Gastroesophageal sphincter (tissue), 4 donors: ENCODE measurements around the gene LIN7C. TPM values are rescaled to one million over a fixed set of nuclear protein-coding genes. Genes with fewer than 3 reads are reported as not detected.

Experiments used
- ATAC-seq: fragments of 150-250 bp; one replicate; pipeline ENCODE4 v1.9.1; 2016; ENCODE audit warnings: mild to moderate bottlenecking, moderate library complexity
- H3K27ac ChIP-seq, 4 donors: fragments of 200-600 bp; sonication (generic) in 3 of 4; 1 replicate in 3 of 4; 2 replicates in 1 of 4; pipeline ENCODE4 v1.5.1; 2016 to 2019
- H3K27me3 ChIP-seq: fragments of 200-600 bp; sonication (generic); one replicate; pipeline ENCODE4 v1.5.1; 2019
- H3K36me3 ChIP-seq, 2 donors: fragments of 200-600 bp; sonication (generic); one replicate each; pipeline ENCODE4 v1.5.1; 2019; ENCODE audit warnings: control low read depth in 1 of 2
- H3K4me1 ChIP-seq, 3 donors: fragments of 200-600 bp; sonication (generic); 1 replicate in 2 of 3; 2 replicates in 1 of 3; pipeline ENCODE4 v1.5.1; 2016 to 2019; ENCODE audit warnings: control low read depth in 2 of 3
- H3K4me3 ChIP-seq, 2 donors: fragments of 200-600 bp; sonication (generic); one replicate each; pipeline ENCODE4 v1.5.1; 2019; ENCODE audit warnings: mild to moderate bottlenecking in 1 of 2, moderate library complexity in 1 of 2
- H3K9me3 ChIP-seq, 3 donors: fragments of 200-600 bp; sonication (generic); one replicate each; pipeline ENCODE4 v1.5.1; 2017 to 2019; ENCODE audit warnings: control low read depth in 2 of 3
- EP300 ChIP-seq: sonication (generic); formaldehyde crosslinking; IDR thresholded peaks from one replicate; pipeline ENCODE4 v1.6.1; 2017; ENCODE audit warnings: antibody characterized with exemption, mild to moderate bottlenecking
- POLR2A ChIP-seq, 2 donors: fragments of 450-650 bp; IDR thresholded peaks; one replicate each; pipeline ENCODE4 v1.6.1; 2017; ENCODE audit warnings: antibody characterized with exemption in 2 of 2, mild to moderate bottlenecking in 2 of 2, moderate library complexity in 1 of 2
- POLR2AphosphoS5 ChIP-seq: sonication (generic); formaldehyde crosslinking; IDR thresholded peaks from one replicate; pipeline ENCODE4 v1.6.1; 2017; ENCODE audit warnings: antibody characterized with exemption
- WGBS, 2 donors: methylation state at CpG; one replicate each; pipeline ENCODE4 v1.1.5; 2018; ENCODE audit warnings: low coverage in 1 of 2; 5-methylcytosine and 5-hydroxymethylcytosine counted together
- total RNA-seq, 4 donors: library from RNA; depleted of rRNA; stranded (reverse); fragments of >200 nt; gene quantifications; one replicate each; pipeline ENCODE4 v1.1.0, GENCODE V29; 2016
- TF ChIP-seq, protein P1 (sequence below), 4 experiments: fragments of 200-600 bp in 2 of 4; fragments of 450-650 bp in 2 of 4; sonication (generic) in 1 of 4; IDR thresholded peaks; one replicate each; pipeline ENCODE4 v1.5.1; 2017 to 2019; ENCODE audit warnings: antibody characterized with exemption in 4 of 4, mild to moderate bottlenecking in 2 of 4, moderate library complexity in 2 of 4

LIN7C gene
- total RNA-seq, 4 donors from 2014 or later: 37.6 to 56.2 (median 51.1) TPM

DNA sequence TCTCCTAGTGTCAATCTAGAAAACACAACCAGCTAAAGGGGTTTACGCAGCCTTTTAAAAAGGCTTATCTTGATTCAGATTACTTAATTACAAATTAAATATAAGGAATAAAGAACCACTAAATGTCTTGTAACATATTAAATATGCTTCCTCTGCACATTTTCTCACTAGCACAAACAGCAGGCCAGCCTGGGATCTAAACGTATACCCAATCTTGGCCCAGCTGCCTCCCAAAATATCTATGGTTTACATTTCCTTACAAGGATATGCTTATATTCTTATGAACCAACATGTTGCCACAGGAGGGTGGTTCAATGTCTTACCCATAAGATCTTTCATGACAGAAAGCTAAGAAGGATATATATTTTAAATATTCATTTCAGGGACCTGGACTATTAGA, 41.7 kb downstream of the LIN7C start:
- WGBS, 2 donors: 53 to 58% methylated on average over 2 of the region's 2 CpGs
- H3K4me1 ChIP-seq: peaks cover 7 to 88% (median 12%) of the 10 kb centered on the region in 3 donors
- TF ChIP-seq EP300 (no peak), POLR2A (IDR thresholded peaks at IDR 0.05) (no peak), POLR2AphosphoS5 (no peak)
- TF ChIP-seq, protein P1, sequence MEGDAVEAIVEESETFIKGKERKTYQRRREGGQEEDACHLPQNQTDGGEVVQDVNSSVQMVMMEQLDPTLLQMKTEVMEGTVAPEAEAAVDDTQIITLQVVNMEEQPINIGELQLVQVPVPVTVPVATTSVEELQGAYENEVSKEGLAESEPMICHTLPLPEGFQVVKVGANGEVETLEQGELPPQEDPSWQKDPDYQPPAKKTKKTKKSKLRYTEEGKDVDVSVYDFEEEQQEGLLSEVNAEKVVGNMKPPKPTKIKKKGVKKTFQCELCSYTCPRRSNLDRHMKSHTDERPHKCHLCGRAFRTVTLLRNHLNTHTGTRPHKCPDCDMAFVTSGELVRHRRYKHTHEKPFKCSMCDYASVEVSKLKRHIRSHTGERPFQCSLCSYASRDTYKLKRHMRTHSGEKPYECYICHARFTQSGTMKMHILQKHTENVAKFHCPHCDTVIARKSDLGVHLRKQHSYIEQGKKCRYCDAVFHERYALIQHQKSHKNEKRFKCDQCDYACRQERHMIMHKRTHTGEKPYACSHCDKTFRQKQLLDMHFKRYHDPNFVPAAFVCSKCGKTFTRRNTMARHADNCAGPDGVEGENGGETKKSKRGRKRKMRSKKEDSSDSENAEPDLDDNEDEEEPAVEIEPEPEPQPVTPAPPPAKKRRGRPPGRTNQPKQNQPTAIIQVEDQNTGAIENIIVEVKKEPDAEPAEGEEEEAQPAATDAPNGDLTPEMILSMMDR (IDR thresholded peaks at IDR 0.05): no peak

DNA sequence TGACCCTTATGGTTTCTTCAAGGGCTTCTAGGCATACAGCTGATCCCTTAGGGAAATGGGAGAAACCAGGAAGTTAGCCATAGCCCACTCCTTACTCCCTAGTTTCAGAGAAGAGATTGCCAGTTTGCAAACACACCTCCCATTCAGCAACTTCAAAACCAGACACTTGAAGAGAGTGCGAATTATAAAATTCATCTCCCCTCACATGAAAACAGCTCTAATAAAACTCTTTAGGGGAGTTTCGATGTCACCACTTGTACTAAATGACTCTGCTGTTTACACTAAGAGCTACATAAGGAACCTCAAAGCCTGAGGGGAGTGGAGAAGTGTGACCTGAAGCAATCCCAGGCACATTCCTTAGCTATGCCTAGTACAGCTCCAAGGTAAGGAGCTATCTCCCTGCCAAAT, 42.3 kb downstream of the LIN7C start:
- Histone ChIP-seq H3K4me1 (peaks cover 7 to 84% (median 7%) of the 10 kb centered on the region in 3 donors), H3K27me3 (no peaks in the 10 kb centered on the region), H3K27ac (peak overlapping the region; percentile 21 to 63 (median 56)), H3K9me3 (no peaks in the 10 kb centered on the region), H3K36me3 (no peaks in the 10 kb centered on the region), H3K4me3 (no peak overlapping the region)
- no peak for TF ChIP-seq EP300
- no peak for TF ChIP-seq POLR2A (IDR thresholded peaks at IDR 0.05)
- TF ChIP-seq, protein P1 (IDR thresholded peaks at IDR 0.05): no peak
- TF ChIP-seq POLR2AphosphoS5: no peak
- peak; percentile 39 for ATAC-seq
- WGBS, 2 donors: 31 to 49% methylated on average over 2 of the region's 2 CpGs

More for the DNA sequence above, 41.7 kb downstream of the LIN7C start:
- ATAC-seq: no peak
- Histone ChIP-seq H3K27ac (peak overlapping the region; percentile 43 to 63 (median 56)), H3K36me3 (no peaks in the 10 kb centered on the region), H3K27me3 (no peaks in the 10 kb centered on the region), H3K9me3 (no peaks in the 10 kb centered on the region), H3K4me3 (no peak overlapping the region)

DNA sequence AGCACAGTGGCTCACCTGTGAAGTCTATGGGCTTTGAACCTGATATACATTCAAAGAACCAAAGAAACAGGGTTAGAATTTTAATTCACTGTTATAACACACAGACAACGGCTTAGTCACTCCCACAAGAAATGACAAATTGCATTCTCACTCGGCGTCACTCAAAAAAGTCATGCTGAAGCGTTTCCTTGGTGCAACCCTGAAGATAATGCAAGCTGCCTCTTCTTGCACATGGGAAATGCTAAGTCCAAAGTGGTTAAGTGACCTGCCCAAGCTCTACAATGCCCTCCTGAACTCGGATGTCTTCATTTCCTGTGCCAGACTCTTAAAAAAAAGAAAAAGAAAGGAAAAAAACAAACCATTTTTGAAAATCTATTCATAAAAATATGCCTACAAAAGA, 44.0 kb downstream of the LIN7C start:
- Histone ChIP-seq H3K4me1 (peaks cover 4 to 67% (median 7%) of the 10 kb centered on the region in 3 donors), H3K27me3 (no peaks in the 10 kb centered on the region), H3K36me3 (no peaks in the 10 kb centered on the region), H3K9me3 (no peaks in the 10 kb centered on the region), H3K4me3 (no peak overlapping the region), H3K27ac (no peak overlapping the region)
- WGBS, 2 donors: 75 to 84% methylated on average over 5 of the region's 5 CpGs
- no peak for ATAC-seq
- TF ChIP-seq, protein P1 (IDR thresholded peaks at IDR 0.05): no peak
- TF ChIP-seq POLR2AphosphoS5 (no peak), EP300 (no peak), POLR2A (IDR thresholded peaks at IDR 0.05) (no peak)

DNA sequence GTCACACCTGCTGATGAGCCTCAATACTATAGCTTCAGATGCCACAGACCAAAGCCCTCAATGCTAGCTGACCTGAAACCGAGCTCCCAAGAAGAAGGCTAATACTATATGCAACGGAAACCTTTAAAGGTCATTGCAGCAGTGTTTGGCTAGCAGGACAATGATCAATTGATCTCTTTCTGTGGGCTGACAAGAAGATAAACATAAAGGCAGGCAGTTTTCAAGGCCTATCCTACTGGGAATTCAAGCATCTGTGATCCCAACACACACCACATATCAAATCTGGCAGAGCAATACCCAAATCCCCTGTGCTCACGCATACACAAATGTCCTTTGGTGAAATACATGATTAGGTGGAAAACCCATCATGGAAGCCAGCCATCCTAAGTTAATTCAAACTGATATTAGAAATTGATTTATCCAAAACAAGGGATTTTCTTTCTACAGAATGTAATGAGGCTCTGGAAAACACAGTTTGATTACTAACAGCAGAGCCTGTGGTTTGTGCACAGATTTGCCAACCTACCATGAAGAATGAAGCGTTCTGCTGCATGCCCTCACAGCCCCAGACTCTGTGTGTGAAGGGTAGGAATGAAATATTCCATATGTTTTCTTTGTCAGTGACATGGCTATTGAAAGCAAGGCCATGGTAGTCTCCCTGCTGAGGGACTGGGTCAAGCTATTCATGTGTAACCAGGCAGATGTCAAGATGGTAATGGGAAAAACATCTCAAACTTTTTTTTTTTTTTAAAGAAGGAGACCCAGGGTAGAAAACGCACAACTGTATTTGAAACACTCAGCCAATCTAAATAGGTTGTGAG, 46.2 kb downstream of the LIN7C start:
- ATAC-seq: no peak
- H3K36me3 ChIP-seq: no peaks in the 10 kb centered on the region
- no peak overlapping the region for H3K4me3 ChIP-seq
- no peaks in the 10 kb centered on the region for H3K9me3 ChIP-seq
- H3K27ac ChIP-seq: no peak overlapping the region
- 91 to 100% methylated on average over 3 to 5 of the region's 5 CpGs for WGBS, 2 donors
- no peaks in the 10 kb centered on the region for H3K27me3 ChIP-seq
- TF ChIP-seq, protein P1 (IDR thresholded peaks at IDR 0.05): no peak
- TF ChIP-seq EP300 (no peak), POLR2AphosphoS5 (no peak), POLR2A (IDR thresholded peaks at IDR 0.05) (no peak)
- H3K4me1 ChIP-seq: peaks cover 3 to 55% (median 4%) of the 10 kb centered on the region in 3 donors

DNA sequence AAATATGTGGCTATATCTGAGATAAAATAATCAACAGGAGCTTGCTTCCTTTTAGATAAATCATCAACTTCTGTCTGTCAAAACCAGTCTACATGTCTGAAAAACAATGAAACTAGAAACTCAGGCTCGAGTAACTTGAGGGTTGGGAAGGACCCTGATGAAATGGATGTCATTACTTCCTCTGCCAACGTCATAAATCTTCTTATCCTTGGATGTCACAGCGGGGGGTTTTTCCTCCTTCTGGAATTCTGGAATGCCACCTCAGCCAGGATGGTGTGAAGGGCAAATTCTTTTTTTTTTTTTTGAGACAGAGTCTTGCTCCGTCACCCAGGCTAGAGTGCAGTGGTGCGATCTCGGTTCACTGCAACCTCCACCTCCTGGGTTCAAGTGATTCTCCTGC, 47.4 kb downstream of the LIN7C start:
- 69 to 82% methylated on average over 2 to 6 of the region's 6 CpGs for WGBS, 2 donors
- Histone ChIP-seq H3K4me3 (no peak overlapping the region), H3K27me3 (no peaks in the 10 kb centered on the region), H3K9me3 (no peaks in the 10 kb centered on the region), H3K36me3 (no peaks in the 10 kb centered on the region), H3K4me1 (peaks cover 0 to 55% (median 3%) of the 10 kb centered on the region in 3 donors), H3K27ac (no peak overlapping the region)
- TF ChIP-seq EP300 (no peak), POLR2A (IDR thresholded peaks at IDR 0.05) (no peak), POLR2AphosphoS5 (no peak)
- TF ChIP-seq, protein P1 (IDR thresholded peaks at IDR 0.05): no peak
- no peak for ATAC-seq
